HCT116 (cell line): ENCODE results near the gene ABHD2. TPM values are rescaled to one million over a fixed set of nuclear protein-coding genes. Genes with fewer than 3 reads are reported as not detected.
"Not testable (repeated sequence)": the region's sequence is repeated elsewhere in the genome, so short reads cannot be mapped to it uniquely, and the experiment has no call there.

Experiments
- ATAC-seq: fragments of 200-7000 bp; cut with Tn5 transposase; 2 replicates; pipeline ENCODE4 v1.9.1; 2020; ENCODE audit warnings: mild to moderate bottlenecking, moderate library complexity
- BruUV-seq: library from RNA; stranded (reverse); fragments of 400-500 nt; replicated peaks from 2 replicates; lab custom pipeline; 2021; lab: Mats Ljungman, UMichigan
- CTCF ChIA-PET: fragments of 300-600 bp; sonication (Branson Sonifier 250); formaldehyde crosslinking; loops from one replicate; lab custom pipeline; 2021; ENCODE audit warnings: antibody characterized with exemption; lab: Charles Lee
- POLR2A ChIA-PET: fragments of 300-600, 350-600 bp; sonication (Branson Sonifier 250); formaldehyde crosslinking; loops from one replicate; lab custom pipeline; 2021; ENCODE audit warnings: antibody characterized with exemption; lab: Charles Lee
- RAD21 ChIA-PET, 2 experiments: fragments of 300-600 bp; sonication (Branson Sonifier 250); formaldehyde crosslinking; loops; one replicate each; lab custom pipeline; 2023; ENCODE audit warnings: low total read pairs in 2 of 2; ENCODE audit not compliant: uncharacterized antibody in 2 of 2, unreplicated experiment in 2 of 2, low non-redundant PET in 1 of 2; lab: Charles Lee
- DNase-seq: peaks from one replicate; pipeline ENCODE4 v3.0.0-alpha.2; 2010; ENCODE audit warnings: low read depth, low spot score
- H2AFZ ChIP-seq: fragments of 200-600 bp; shearing (Covaris generic), sonication (generic); 2 replicates; pipeline ENCODE4 v1.6.1; 2017; ENCODE audit warnings: low read depth, mixed run types, mixed read lengths, antibody characterized with exemption, low read length; ENCODE audit not compliant: poor library complexity, severe bottlenecking
- H3K27ac ChIP-seq: 2 replicates; pipeline ENCODE4 v1.5.1; 2012; ENCODE audit warnings: low read depth, low read length
- H3K27me3 ChIP-seq: fragments of 200-600 bp; sonication (generic); 2 replicates; pipeline ENCODE4 v1.6.1; 2016; ENCODE audit warnings: mixed run types, low read length, mixed read lengths; ENCODE audit not compliant: insufficient read depth
- H3K36me3 ChIP-seq, 2 experiments: fragments of 200-500 bp in 1 of 2; fragments of 200-600 bp in 1 of 2; sonication (Bioruptor generic) in 1 of 2; sonication (generic) in 1 of 2; 2 replicates each; pipeline versions ENCODE4 v1.5.1 to v1.6.1; 2014 to 2016; ENCODE audit warnings: low read length in 2 of 2, inconsistent platforms in 1 of 2, mixed read lengths in 1 of 2, mixed run types in 1 of 2; ENCODE audit not compliant: insufficient read depth in 2 of 2, control insufficient read depth in 1 of 2
- H3K4me1 ChIP-seq, 2 experiments: fragments of 200-600 bp in 1 of 2; sonication (generic) in 1 of 2; 2 replicates each; pipeline versions ENCODE4 v1.5.1 to v1.6.1; 2012 to 2017; ENCODE audit warnings: low read length in 2 of 2, inconsistent platforms in 1 of 2, mild to moderate bottlenecking in 1 of 2, mixed read lengths in 1 of 2, mixed run types in 1 of 2, moderate library complexity in 1 of 2; ENCODE audit not compliant: insufficient read depth in 2 of 2, control insufficient read depth in 1 of 2
- H3K4me2 ChIP-seq: fragments of 200-600 bp; sonication (generic); 2 replicates; pipeline ENCODE4 v1.6.1; 2017; ENCODE audit warnings: mixed run types, low read length, mixed read lengths
- H3K4me3 ChIP-seq, 2 experiments: fragments of 200-600 bp in 1 of 2; sonication (generic) in 1 of 2; replicated peaks in 1 of 2; 2 replicates each; pipeline ENCODE4 v1.5.1; 2011 to 2016; ENCODE audit warnings: low read length in 2 of 2, control low read depth in 1 of 2, low read depth in 1 of 2, mild to moderate bottlenecking in 1 of 2, mixed read lengths in 1 of 2, mixed run types in 1 of 2
- H3K79me2 ChIP-seq: fragments of 200-600 bp; sonication (generic); 2 replicates; pipeline ENCODE4 v1.6.1; 2017; ENCODE audit warnings: mild to moderate bottlenecking, mixed run types, low read length, moderate library complexity, mixed read lengths; ENCODE audit not compliant: insufficient read depth
- H3K9ac ChIP-seq: fragments of 200-600 bp; sonication (generic); 2 replicates; pipeline ENCODE4 v1.6.1; 2016; ENCODE audit warnings: low read length, mixed read lengths
- H3K9me2 ChIP-seq: fragments of 200-600 bp; sonication (generic), shearing (Covaris generic); 2 replicates; pipeline ENCODE4 v1.6.1; 2017; ENCODE audit warnings: mixed run types, mild to moderate bottlenecking, moderate library complexity; ENCODE audit not compliant: insufficient read depth
- H3K9me3 ChIP-seq, 2 experiments: fragments of 200-500 bp in 1 of 2; fragments of 200-600 bp in 1 of 2; sonication (Bioruptor generic) in 1 of 2; sonication (generic) in 1 of 2; 2 replicates each; pipeline ENCODE4 v1.6.1; 2014 to 2017; ENCODE audit warnings: low read length in 2 of 2, mixed read lengths in 2 of 2, inconsistent platforms in 1 of 2, low read depth in 1 of 2, mild to moderate bottlenecking in 1 of 2, mixed run types in 1 of 2, moderate library complexity in 1 of 2; ENCODE audit not compliant: control insufficient read depth in 1 of 2, insufficient read depth in 1 of 2
- H4K20me1 ChIP-seq: fragments of 200-600 bp; sonication (generic), shearing (Covaris generic); 2 replicates; pipeline ENCODE4 v1.6.1; 2017; ENCODE audit warnings: mixed run types, mild to moderate bottlenecking, moderate library complexity; ENCODE audit not compliant: insufficient read depth
- CBX3 ChIP-seq: IDR thresholded peaks from 2 replicates; pipeline ENCODE4 v1.6.1; 2012; ENCODE audit warnings: low read depth
- EZH2 ChIP-seq: fragments of 200-600 bp; sonication (generic); IDR thresholded peaks from 2 replicates; pipeline ENCODE4 v1.6.1; 2017; ENCODE audit warnings: antibody characterized with exemption, mixed run types
- EZH2phosphoT487 ChIP-seq: fragments of 200-600 bp; IDR thresholded peaks from 2 replicates; pipeline ENCODE4 v1.6.1; 2018; ENCODE audit warnings: antibody characterized with exemption, borderline replicate concordance
- RAD21 ChIP-seq: IDR thresholded peaks from 2 replicates; pipeline ENCODE4 v1.6.1; 2012; ENCODE audit warnings: low read depth, mild to moderate bottlenecking
- intact Hi-C: fragments of 100-400 bp; cut with micrococcal nuclease; formaldehyde crosslinking; loops from 2 replicates; pipeline ENCODE4 v1.10.0; 2022
- total RNA-seq: library from RNA; stranded (reverse); gene quantifications from one replicate; pipeline ENCODE4 v1.2.1, GENCODE V29; 2021; ENCODE audit not compliant: unreplicated experiment

ABHD2 gene
- total RNA-seq, 1 experiment from 2014 or later, result 40.8 TPM

DNA sequence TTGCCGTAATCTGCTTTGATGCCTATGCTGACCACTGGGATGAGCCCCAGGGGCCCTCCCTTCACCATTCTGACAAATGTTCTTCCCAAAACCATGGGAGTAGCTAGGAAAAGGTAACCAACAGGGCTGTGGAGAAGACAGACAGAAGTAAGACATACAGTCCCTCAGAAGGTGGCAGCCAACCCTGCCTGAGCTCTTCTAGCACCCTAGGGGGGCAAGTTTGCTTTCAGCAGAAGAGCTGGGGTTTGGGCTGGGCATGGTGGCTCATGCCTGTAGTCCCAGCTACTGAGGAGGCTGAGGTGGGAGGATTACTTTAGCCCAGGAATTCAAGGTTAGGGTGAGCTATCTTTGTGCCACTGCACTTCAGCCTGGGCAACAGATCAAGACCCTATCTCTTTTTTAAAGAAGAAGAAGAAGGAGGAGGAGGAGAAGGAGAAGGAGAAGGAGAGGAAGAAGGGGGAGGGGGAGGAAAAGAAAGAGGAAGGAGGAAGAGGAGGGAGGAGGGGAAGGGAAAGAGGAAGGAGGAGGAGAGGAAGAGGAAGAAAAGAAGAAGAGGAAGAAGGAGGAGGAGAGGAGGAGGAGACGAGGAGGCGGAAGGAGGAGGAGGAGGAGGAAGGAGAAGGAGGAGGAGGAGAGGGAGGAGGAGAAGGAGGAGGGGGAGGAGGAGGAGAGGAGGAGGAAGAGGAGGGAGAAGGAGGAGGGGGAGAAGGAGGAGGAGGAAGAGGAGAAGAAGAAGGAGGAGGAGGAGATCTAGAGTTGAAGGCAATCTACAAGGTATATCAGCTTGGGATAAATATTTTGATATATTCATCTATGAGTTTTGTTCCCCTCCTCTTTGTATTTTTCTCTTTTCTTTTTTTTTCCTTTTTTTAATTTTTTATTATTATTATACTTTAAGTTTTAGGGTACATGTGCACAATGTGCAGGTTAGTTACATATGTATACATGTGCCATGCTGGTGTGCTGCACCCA lies 44.9 kb upstream of the ABHD2 start:
- CTCF ChIA-PET, result no interaction called here

GRCh38 chr15:89049016-89049666 lies 39.1 kb upstream of the ABHD2 start:
- H4K20me1 ChIP-seq, H3K27me3 ChIP-seq, intact Hi-C loops, H3K9me2 ChIP-seq, CTCF ChIA-PET, H3K36me3 ChIP-seq, H3K4me3 ChIP-seq, BruUV-seq, H3K9ac ChIP-seq, POLR2A ChIA-PET, RAD21 ChIA-PET, H3K27ac ChIP-seq, H3K4me1 ChIP-seq, H3K9me3 ChIP-seq, H3K4me2 ChIP-seq, ATAC-seq, H3K79me2 ChIP-seq, DNase-seq, H2AFZ ChIP-seq: not testable (repeated sequence)

More for the DNA sequence above, 44.9 kb upstream of the ABHD2 start:
- Histone ChIP-seq H3K79me2 (no peaks in the 10 kb centered on the region), H3K36me3 (no peaks in the 10 kb centered on the region), H3K9me3 (no peaks in the 10 kb centered on the region), H4K20me1 (no peaks in the 10 kb centered on the region), H3K27me3 (no peaks in the 10 kb centered on the region), H3K4me1 (peaks cover 0 to 5% of the 10 kb centered on the region in 2 experiments; a peak in 1 of 4 replicates), H3K4me3 (no peak overlapping the region), H2AFZ (no peak overlapping the region), H3K27ac (no peak overlapping the region), H3K9ac (no peak overlapping the region), H3K9me2 (no peaks in the 10 kb centered on the region), H3K4me2 (no peak overlapping the region)
- POLR2A ChIA-PET, result interaction anchor here (0.6 kb wide), 1 partner anchor 19 kb away, joined by 4 read pairs; no protein-coding TSS in a partner anchor
- TF ChIP-seq CBX3 (no peak), EZH2phosphoT487 (no peak), RAD21 (no peak), EZH2 (no peak)
- ATAC-seq (no peak), DNase-seq (no peak)
- no TSS peak for BruUV-seq
- intact Hi-C loops, result no loop called here
- RAD21 ChIA-PET, result no interaction called here
